IMR-90 (cell line): ENCODE results near the gene GALNT9. TPM values are rescaled to one million over a fixed set of nuclear protein-coding genes. Genes with fewer than 3 reads are reported as not detected.
"Not testable (repeated sequence)": the region's sequence is repeated elsewhere in the genome, so short reads cannot be mapped to it uniquely, and the experiment has no call there.

Experiments
- ATAC-seq: fragments of 200-7000 bp; cut with Tn5 transposase; 2 replicates; pipeline ENCODE4 v1.9.1; 2020; ENCODE audit warnings: low read depth, mild to moderate bottlenecking, moderate library complexity
- BruUV-seq: library from RNA; stranded (reverse); fragments of 400-500 nt; replicated peaks from 2 replicates; lab custom pipeline; 2021; lab: Mats Ljungman, UMichigan
- CTCF ChIA-PET: fragments of 300-600 bp; formaldehyde crosslinking; extraction: SDS; loops from one replicate; lab custom pipeline; 2021; ENCODE audit warnings: antibody characterized with exemption; lab: Yijun Ruan, JAX
- POLR2A ChIA-PET: fragments of 300-600 bp; sonication (Branson Sonifier 250); formaldehyde crosslinking; loops from one replicate; lab custom pipeline; 2022; ENCODE audit warnings: antibody characterized with exemption; ENCODE audit not compliant: unreplicated experiment; lab: Charles Lee
- DNase-seq: peaks from one replicate; pipeline ENCODE4 v3.0.0; 2013
- H2AFZ ChIP-seq: replicated peaks from 2 replicates; pipeline ENCODE3; 2013; ENCODE audit warnings: low read length, mild to moderate bottlenecking; ENCODE audit not compliant: poor library complexity
- H2AK5ac ChIP-seq: 2 replicates; pipeline ENCODE4 v1.6.1; 2013; ENCODE audit warnings: low read depth, low read length, inconsistent platforms
- H2AK9ac ChIP-seq: replicated peaks from 2 replicates; pipeline ENCODE3; 2013; ENCODE audit warnings: mild to moderate bottlenecking, low read depth, low read length, moderate library complexity; ENCODE audit not compliant: poor library complexity
- H2BK120ac ChIP-seq: 2 replicates; pipeline ENCODE4 v1.6.1; 2013; ENCODE audit warnings: low read depth, low read length, inconsistent platforms
- H2BK15ac ChIP-seq: 3 replicates; pipeline ENCODE4 v1.6.1; 2013; ENCODE audit warnings: low read depth, low read length, inconsistent platforms
- H2BK20ac ChIP-seq: 2 replicates; pipeline ENCODE4 v1.6.1; 2013; ENCODE audit warnings: low read depth, mild to moderate bottlenecking, inconsistent platforms, low read length, moderate library complexity
- H2BK5ac ChIP-seq: 2 replicates; pipeline ENCODE4 v1.6.1; 2013; ENCODE audit warnings: mild to moderate bottlenecking, low read depth, low read length, inconsistent platforms; ENCODE audit not compliant: poor library complexity, severe bottlenecking
- H3K14ac ChIP-seq: replicated peaks from 2 replicates; pipeline ENCODE4 v1.6.1; 2013; ENCODE audit warnings: low read depth, low read length, inconsistent platforms
- H3K18ac ChIP-seq: 2 replicates; pipeline ENCODE4 v1.6.1; 2013; ENCODE audit warnings: low read depth, low read length, control low read depth
- H3K23ac ChIP-seq: 2 replicates; pipeline ENCODE4 v1.6.1; 2013; ENCODE audit warnings: low read depth, low read length, inconsistent platforms
- H3K27ac ChIP-seq: 2 replicates; pipeline ENCODE4 v1.5.1; 2013; ENCODE audit warnings: mild to moderate bottlenecking, control low read depth, low read length; ENCODE audit not compliant: insufficient read depth
- H3K27me3 ChIP-seq: 2 replicates; pipeline ENCODE4 v1.6.1; 2013; ENCODE audit warnings: low read length; ENCODE audit not compliant: control insufficient read depth, insufficient read depth
- H3K36me3 ChIP-seq: 2 replicates; pipeline ENCODE4 v1.6.1; 2013; ENCODE audit warnings: low read length, mixed read lengths; ENCODE audit not compliant: control insufficient read depth, insufficient read depth
- H3K4ac ChIP-seq: 2 replicates; pipeline ENCODE4 v1.6.1; 2013; ENCODE audit warnings: low read depth, low read length, inconsistent platforms
- H3K4me1 ChIP-seq: 2 replicates; pipeline ENCODE4 v1.6.1; 2013; ENCODE audit warnings: low read length, mixed read lengths; ENCODE audit not compliant: control insufficient read depth, insufficient read depth
- H3K4me2 ChIP-seq: 2 replicates; pipeline ENCODE4 v1.6.1; 2013; ENCODE audit warnings: low read depth, mild to moderate bottlenecking, control low read depth, low read length, moderate library complexity
- H3K4me3 ChIP-seq: 2 replicates; pipeline ENCODE4 v1.5.1; 2013; ENCODE audit warnings: low read depth, mild to moderate bottlenecking, control low read depth, low read length, moderate library complexity; ENCODE audit not compliant: insufficient read depth
- H3K56ac ChIP-seq: 2 replicates; pipeline ENCODE4 v1.6.1; 2013; ENCODE audit warnings: low read length, inconsistent platforms; ENCODE audit not compliant: insufficient read depth; ENCODE audit errors: extremely low read depth
- H3K79me1 ChIP-seq, 2 experiments: 2 replicates each; pipeline ENCODE4 v1.6.1; 2013; ENCODE audit warnings: low read length in 2 of 2, inconsistent platforms in 1 of 2, low read depth in 1 of 2
- H3K9ac ChIP-seq: 2 replicates; pipeline ENCODE4 v1.6.1; 2013; ENCODE audit warnings: low read depth, low read length, control low read depth
- H3K9me1 ChIP-seq: 2 replicates; pipeline ENCODE4 v1.6.1; 2013; ENCODE audit warnings: low read length, inconsistent platforms; ENCODE audit not compliant: insufficient read depth
- H3K9me3 ChIP-seq: 2 replicates; pipeline ENCODE4 v1.6.1; 2013; ENCODE audit warnings: low read length; ENCODE audit not compliant: control insufficient read depth, insufficient read depth
- H4K20me1 ChIP-seq: 2 replicates; pipeline ENCODE4 v1.6.1; 2013; ENCODE audit warnings: low read length, inconsistent platforms; ENCODE audit not compliant: insufficient read depth
- H4K5ac ChIP-seq: 2 replicates; pipeline ENCODE4 v1.6.1; 2013; ENCODE audit warnings: mild to moderate bottlenecking, low read depth, low read length, control low read depth
- H4K8ac ChIP-seq, 2 experiments: 2 replicates each; pipeline ENCODE4 v1.6.1; 2013; ENCODE audit warnings: low read depth in 2 of 2, low read length in 2 of 2, control low read depth in 1 of 2, inconsistent platforms in 1 of 2
- H4K91ac ChIP-seq: 2 replicates; pipeline ENCODE4 v1.6.1; 2013; ENCODE audit warnings: low read depth, low read length, inconsistent platforms; ENCODE audit not compliant: insufficient read depth
- WGBS, 2 experiments: methylation state at CpG; one replicate each; pipeline versions ENCODE4 v1.1.5 to v1.1.7; 2013; ENCODE audit warnings: missing lambda C conversion rate in 2 of 2; ENCODE audit not compliant: insufficient read length in 1 of 2; ENCODE audit errors: extremely low coverage in 2 of 2; 5-methylcytosine and 5-hydroxymethylcytosine counted together
- dilution Hi-C: fragments of 300-500 bp; cut with HindIII; formaldehyde crosslinking; loops from one replicate; pipeline ENCODE4 v1.14.3; 2018; ENCODE audit warnings: low sequenced_read_pairs; ENCODE audit not compliant: unreplicated experiment
- in situ Hi-C: fragments of 300-500 bp; cut with MboI; formaldehyde crosslinking; loops from 3 replicates; pipeline ENCODE4 v1.14.3; 2019; ENCODE audit warnings: low sequenced_read_pairs, inconsistent platforms, mixed read lengths
- intact Hi-C: fragments of 100-400 bp; cut with micrococcal nuclease; formaldehyde crosslinking; loops from 2 replicates; pipeline ENCODE4 v1.10.0; 2022
- polyA plus RNA-seq, 3 experiments: library from polyadenylated mRNA; depleted of rRNA; stranded (reverse); fragments of >200 nt; gene quantifications; 2 replicates each; pipeline ENCODE4 v1.2.3, GENCODE V29; 2012; ENCODE audit warnings: low replicate concordance in 1 of 3
- total RNA-seq: library from RNA; depleted of rRNA; stranded (reverse); fragments of >200 nt; gene quantifications from 2 replicates; pipeline ENCODE4 v1.2.3, GENCODE V29; 2012

The GALNT9 gene
- total and polyA plus RNA-seq, 2 of the 4 experiments (the other 2 are of a cell fraction) = under 0.01 to 0.12 TPM

DNA sequence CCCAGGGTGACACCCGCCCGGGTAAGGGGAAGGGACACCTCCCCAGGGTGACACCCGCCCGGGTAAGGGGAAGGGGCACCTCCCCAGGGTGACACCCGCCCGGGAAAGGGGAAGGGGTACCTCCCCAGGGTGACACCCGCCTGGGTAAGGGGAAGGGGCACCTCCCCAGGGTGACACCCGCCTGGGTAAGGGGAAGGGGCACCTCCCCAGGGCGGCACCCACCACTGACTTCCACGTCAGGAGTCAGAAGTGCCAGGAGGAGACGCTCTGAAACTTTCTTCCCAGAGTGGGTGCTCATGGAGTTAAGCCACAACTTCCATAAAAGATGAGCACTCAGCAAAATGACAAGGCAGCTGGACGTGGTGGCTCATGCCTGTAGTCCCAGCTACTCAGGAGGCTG, 109.6 kb downstream of the GALNT9 start:
- H3K14ac ChIP-seq, H2BK120ac ChIP-seq, H2BK15ac ChIP-seq, H3K9me3 ChIP-seq, H2BK20ac ChIP-seq, DNase-seq, H4K5ac ChIP-seq, in situ Hi-C loops, H4K8ac ChIP-seq, H3K79me1 ChIP-seq, H2BK5ac ChIP-seq, H3K4me2 ChIP-seq, H3K4ac ChIP-seq, H2AFZ ChIP-seq, H3K4me1 ChIP-seq, H3K36me3 ChIP-seq, BruUV-seq, H2AK5ac ChIP-seq, dilution Hi-C loops, H3K9ac ChIP-seq, CTCF ChIA-PET, H3K9me1 ChIP-seq, H2AK9ac ChIP-seq, H3K4me3 ChIP-seq, H3K27ac ChIP-seq, H3K56ac ChIP-seq, ATAC-seq, POLR2A ChIA-PET, H4K20me1 ChIP-seq, H3K23ac ChIP-seq, H4K91ac ChIP-seq, H3K27me3 ChIP-seq, H3K18ac ChIP-seq: not testable (repeated sequence)
- intact Hi-C loops = loop anchor here (1.0 kb wide), 1 partner anchor 65 kb away; no protein-coding TSS in a partner anchor
- no CpG with 5 or more reads among the region's 12 CpGs for WGBS, 2 experiments
